Ishikawa (cell line): ENCODE data around the gene STARD7.

ENCODE experiments used
- CEBPB ChIP-seq: IDR thresholded peaks from 2 replicates; pipeline ENCODE4 v1.6.1; 2012
- EP300 ChIP-seq: IDR thresholded peaks from 2 replicates; pipeline ENCODE4 v1.6.1; 2012; ENCODE audit warnings: borderline replicate concordance
- FOXM1 ChIP-seq: IDR thresholded peaks from 2 replicates; pipeline ENCODE4 v1.6.1; 2012; ENCODE audit warnings: low read depth, borderline replicate concordance
- NFIC ChIP-seq: IDR thresholded peaks from 2 replicates; pipeline ENCODE4 v1.6.1; 2012
- RAD21 ChIP-seq: IDR thresholded peaks from 2 replicates; pipeline ENCODE4 v1.6.1; 2012; ENCODE audit warnings: low read depth
- TAF1 ChIP-seq: IDR thresholded peaks from 2 replicates; pipeline ENCODE4 v1.6.1; 2012; ENCODE audit warnings: low read depth, mild to moderate bottlenecking
- TCF12 ChIP-seq: IDR thresholded peaks from 2 replicates; pipeline ENCODE4 v1.6.1; 2012; ENCODE audit warnings: low read depth
- YY1 ChIP-seq: IDR thresholded peaks from 2 replicates; pipeline ENCODE4 v1.6.1; 2012; ENCODE audit warnings: low read depth
- TF ChIP-seq, protein P1 (sequence below): IDR thresholded peaks from 2 replicates; pipeline ENCODE4 v1.6.1; 2012; ENCODE audit warnings: low read depth, mild to moderate bottlenecking
- TF ChIP-seq, protein P2 (sequence below): IDR thresholded peaks from 2 replicates; pipeline ENCODE4 v1.6.1; 2012

DNA sequence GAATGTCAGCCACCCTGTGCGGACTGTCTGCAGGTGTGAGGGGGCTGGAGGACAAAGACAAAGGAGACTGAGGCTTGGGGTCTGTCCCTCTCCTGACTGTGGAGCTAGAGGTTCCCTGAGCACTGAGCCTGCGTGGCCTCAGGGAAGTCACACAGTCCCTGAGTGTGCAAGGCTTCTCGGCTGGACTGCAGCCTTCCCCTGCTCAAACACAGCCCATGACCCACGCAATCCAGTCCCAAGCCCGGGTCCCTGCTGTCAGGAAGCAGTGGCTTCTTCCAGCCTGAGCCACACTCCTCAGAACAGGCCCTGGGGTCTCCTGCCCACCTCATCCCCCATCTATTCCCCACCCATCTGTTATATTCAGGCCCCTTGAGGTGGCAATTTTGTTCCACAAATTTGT is 73.0 kb downstream of the STARD7 start:
- no peak for TF ChIP-seq NFIC
- no peak for TF ChIP-seq TAF1
- TF ChIP-seq EP300 = no peak
- TF ChIP-seq, protein P1, sequence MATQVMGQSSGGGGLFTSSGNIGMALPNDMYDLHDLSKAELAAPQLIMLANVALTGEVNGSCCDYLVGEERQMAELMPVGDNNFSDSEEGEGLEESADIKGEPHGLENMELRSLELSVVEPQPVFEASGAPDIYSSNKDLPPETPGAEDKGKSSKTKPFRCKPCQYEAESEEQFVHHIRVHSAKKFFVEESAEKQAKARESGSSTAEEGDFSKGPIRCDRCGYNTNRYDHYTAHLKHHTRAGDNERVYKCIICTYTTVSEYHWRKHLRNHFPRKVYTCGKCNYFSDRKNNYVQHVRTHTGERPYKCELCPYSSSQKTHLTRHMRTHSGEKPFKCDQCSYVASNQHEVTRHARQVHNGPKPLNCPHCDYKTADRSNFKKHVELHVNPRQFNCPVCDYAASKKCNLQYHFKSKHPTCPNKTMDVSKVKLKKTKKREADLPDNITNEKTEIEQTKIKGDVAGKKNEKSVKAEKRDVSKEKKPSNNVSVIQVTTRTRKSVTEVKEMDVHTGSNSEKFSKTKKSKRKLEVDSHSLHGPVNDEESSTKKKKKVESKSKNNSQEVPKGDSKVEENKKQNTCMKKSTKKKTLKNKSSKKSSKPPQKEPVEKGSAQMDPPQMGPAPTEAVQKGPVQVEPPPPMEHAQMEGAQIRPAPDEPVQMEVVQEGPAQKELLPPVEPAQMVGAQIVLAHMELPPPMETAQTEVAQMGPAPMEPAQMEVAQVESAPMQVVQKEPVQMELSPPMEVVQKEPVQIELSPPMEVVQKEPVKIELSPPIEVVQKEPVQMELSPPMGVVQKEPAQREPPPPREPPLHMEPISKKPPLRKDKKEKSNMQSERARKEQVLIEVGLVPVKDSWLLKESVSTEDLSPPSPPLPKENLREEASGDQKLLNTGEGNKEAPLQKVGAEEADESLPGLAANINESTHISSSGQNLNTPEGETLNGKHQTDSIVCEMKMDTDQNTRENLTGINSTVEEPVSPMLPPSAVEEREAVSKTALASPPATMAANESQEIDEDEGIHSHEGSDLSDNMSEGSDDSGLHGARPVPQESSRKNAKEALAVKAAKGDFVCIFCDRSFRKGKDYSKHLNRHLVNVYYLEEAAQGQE = no peak
- no peak for TF ChIP-seq FOXM1
- TF ChIP-seq, protein P2, sequence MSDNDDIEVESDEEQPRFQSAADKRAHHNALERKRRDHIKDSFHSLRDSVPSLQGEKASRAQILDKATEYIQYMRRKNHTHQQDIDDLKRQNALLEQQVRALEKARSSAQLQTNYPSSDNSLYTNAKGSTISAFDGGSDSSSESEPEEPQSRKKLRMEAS = no peak
- no peak for TF ChIP-seq RAD21
- no peak for TF ChIP-seq CEBPB
- no peak for TF ChIP-seq TCF12
- no peak for TF ChIP-seq YY1
